ENCODE data around the gene XRRA1. TPM values are rescaled to one million over a fixed set of nuclear protein-coding genes. Genes with fewer than 3 reads are reported as not detected.

Gene XRRA1
- total and polyA plus RNA-seq, 2 of the 4 experiments (the other 2 are of a cell fraction), result 5.4 to 6.3 TPM

DNA sequence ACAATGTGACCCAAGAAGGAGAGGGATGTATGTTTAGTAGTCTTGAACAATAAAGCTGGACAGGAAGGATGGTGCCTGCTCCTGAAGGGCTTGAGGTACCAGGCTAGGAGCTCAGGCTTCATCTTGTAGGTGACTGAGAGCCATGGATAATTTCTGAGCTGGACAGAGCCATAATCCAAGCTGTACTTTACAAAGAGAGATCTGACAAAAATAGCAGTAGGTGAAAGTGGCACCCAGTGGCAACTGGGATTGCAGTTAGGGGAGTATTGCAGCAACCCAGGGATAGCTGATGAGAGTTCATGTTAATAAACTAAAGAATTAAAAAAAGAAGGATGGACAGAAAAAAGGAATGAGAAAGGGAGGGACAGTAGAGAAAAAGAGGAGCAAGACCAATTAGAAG lies 7.4 kb downstream of the XRRA1 start:
- ChIA-PET POLR2A (ENCODE audit: unreplicated experiment) (no interaction called here), CTCF (no interaction called here)
- Histone ChIP-seq H2AK5ac (ENCODE audit: low read depth, low read length) (peak overlapping the region; percentile 58; the same call in 1 of the 2 replicates), H3K27me3 (ENCODE audit: control insufficient read depth, insufficient read depth, low read length) (no peaks in the 10 kb centered on the region), H3K9me3 (ENCODE audit: control insufficient read depth, insufficient read depth, low read length) (no peaks in the 10 kb centered on the region), H3K36me3 (ENCODE audit: control insufficient read depth, insufficient read depth, low read length) (peaks cover 4% of the 10 kb centered on the region), H3K4ac (ENCODE audit: low read depth, low read length) (0 out of 2 replicates have a peak overlapping the region, but pooled peaks have one; percentile 24), H3K18ac (ENCODE audit: low read depth, low read length) (no peak overlapping the region), H3K4me3 (ENCODE audit: insufficient read depth, low read depth, low read length) (no peak overlapping the region), H4K91ac (ENCODE audit: insufficient read depth, low read depth, low read length) (no peak overlapping the region), H3K4me2 (ENCODE audit: low read depth, low read length) (no peak overlapping the region), H2BK120ac (ENCODE audit: low read depth, low read length) (no peak overlapping the region), H4K5ac (ENCODE audit: low read depth, low read length) (no peak overlapping the region), H3K56ac (ENCODE audit: extremely low read depth, insufficient read depth, low read length) (no peak overlapping the region), H2BK5ac (ENCODE audit: low read depth, low read length, poor library complexity, severe bottlenecking) (no peak overlapping the region), H3K9me1 (ENCODE audit: insufficient read depth, low read length) (peaks cover 19% of the 10 kb centered on the region), H3K14ac (replicated peaks; ENCODE audit: low read depth, low read length) (no peak overlapping the region), H2BK15ac (ENCODE audit: low read depth, low read length) (peak overlapping the region; percentile 52; the same call in 1 of the 3 replicates), H3K4me1 (ENCODE audit: control insufficient read depth, insufficient read depth, low read length) (peaks cover 17% of the 10 kb centered on the region), H3K9ac (ENCODE audit: low read depth, low read length) (no peak overlapping the region), H4K20me1 (ENCODE audit: insufficient read depth, low read length) (no peaks in the 10 kb centered on the region; the same call in 1 of the 2 replicates), H2AFZ (replicated peaks; ENCODE audit: low read length, poor library complexity) (no peak overlapping the region), H3K79me1 (ENCODE audit: low read depth in 1 of 2, low read length in 2 of 2) (peaks cover 0 to 29% of the 10 kb centered on the region in 2 experiments; a peak in 2 of 4 replicates), H3K27ac (ENCODE audit: insufficient read depth, low read length) (no peak overlapping the region), H2BK20ac (ENCODE audit: low read depth, low read length) (peak overlapping the region; percentile 43; the same call in 1 of the 2 replicates), H4K8ac (ENCODE audit: low read depth in 2 of 2, low read length in 2 of 2) (no peak overlapping the region), H3K23ac (ENCODE audit: low read depth, low read length) (no peak overlapping the region; the same call in 1 of the 2 replicates), H2AK9ac (replicated peaks; ENCODE audit: low read depth, low read length, poor library complexity) (no peak overlapping the region)
- ATAC-seq (ENCODE audit: low read depth), result no peak
- TF ChIP-seq RAD21 (IDR thresholded peaks at IDR 0.05; ENCODE audit: low read length), result no peak
- TF ChIP-seq, protein P1, sequence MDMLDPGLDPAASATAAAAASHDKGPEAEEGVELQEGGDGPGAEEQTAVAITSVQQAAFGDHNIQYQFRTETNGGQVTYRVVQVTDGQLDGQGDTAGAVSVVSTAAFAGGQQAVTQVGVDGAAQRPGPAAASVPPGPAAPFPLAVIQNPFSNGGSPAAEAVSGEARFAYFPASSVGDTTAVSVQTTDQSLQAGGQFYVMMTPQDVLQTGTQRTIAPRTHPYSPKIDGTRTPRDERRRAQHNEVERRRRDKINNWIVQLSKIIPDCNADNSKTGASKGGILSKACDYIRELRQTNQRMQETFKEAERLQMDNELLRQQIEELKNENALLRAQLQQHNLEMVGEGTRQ (IDR thresholded peaks at IDR 0.05; ENCODE audit: low read depth, low read length), result no peak
- TF ChIP-seq CHD1 (IDR thresholded peaks at IDR 0.05; ENCODE audit: low read depth, low read length), result no peak
- TF ChIP-seq RFX5 (IDR thresholded peaks at IDR 0.05; ENCODE audit: low read depth, low read length), result no peak
- no peak for TF ChIP-seq MXI1 (IDR thresholded peaks at IDR 0.05; ENCODE audit: borderline replicate concordance, low read depth, low read length)
- TF ChIP-seq BHLHE40 (IDR thresholded peaks at IDR 0.05; ENCODE audit: low read depth, low read length), result no peak
- TF ChIP-seq RCOR1 (IDR thresholded peaks at IDR 0.05; ENCODE audit: insufficient replicate concordance, low read length), result no peak
- TF ChIP-seq SMC3 (IDR thresholded peaks at IDR 0.05; ENCODE audit: low read depth, low read length), result no peak
- no peak for TF ChIP-seq POLR2A (IDR thresholded peaks at IDR 0.05; ENCODE audit: low read depth, low read length)
- intact Hi-C loops (cut with micrococcal nuclease) (no loop called here), in situ Hi-C loops (cut with MboI; ENCODE audit: low sequenced_read_pairs) (no loop called here), dilution Hi-C loops (cut with HindIII; ENCODE audit: low sequenced_read_pairs, unreplicated experiment) (no loop called here)
- no TSS peak for BruUV-seq (replicated peaks)
- no peak for DNase-seq
